IMR-90 (cell line): Measurements from ENCODE around the gene TUBGCP2. TPM values are rescaled to one million over a fixed set of nuclear protein-coding genes. Genes with fewer than 3 reads are reported as not detected.
A peak's percentile ranks its signal among the peaks of the same experiment; 100 is the strongest.

Source experiments
- ATAC-seq: fragments of 200-7000 bp; cut with Tn5 transposase; 2 replicates; pipeline ENCODE4 v1.9.1; 2020; ENCODE audit warnings: low read depth, mild to moderate bottlenecking, moderate library complexity
- BruUV-seq: library from RNA; stranded (reverse); fragments of 400-500 nt; replicated peaks from 2 replicates; lab custom pipeline; 2021; lab: Mats Ljungman, UMichigan
- CTCF ChIA-PET: fragments of 300-600 bp; formaldehyde crosslinking; extraction: SDS; loops from one replicate; lab custom pipeline; 2021; ENCODE audit warnings: antibody characterized with exemption; lab: Yijun Ruan, JAX
- POLR2A ChIA-PET: fragments of 300-600 bp; sonication (Branson Sonifier 250); formaldehyde crosslinking; loops from one replicate; lab custom pipeline; 2022; ENCODE audit warnings: antibody characterized with exemption; ENCODE audit not compliant: unreplicated experiment; lab: Charles Lee
- DNase-seq: peaks from one replicate; pipeline ENCODE4 v3.0.0; 2013
- H2AFZ ChIP-seq: replicated peaks from 2 replicates; pipeline ENCODE3; 2013; ENCODE audit warnings: low read length, mild to moderate bottlenecking; ENCODE audit not compliant: poor library complexity
- H2AK5ac ChIP-seq: 2 replicates; pipeline ENCODE4 v1.6.1; 2013; ENCODE audit warnings: low read depth, low read length, inconsistent platforms
- H2AK9ac ChIP-seq: replicated peaks from 2 replicates; pipeline ENCODE3; 2013; ENCODE audit warnings: mild to moderate bottlenecking, low read depth, low read length, moderate library complexity; ENCODE audit not compliant: poor library complexity
- H2BK120ac ChIP-seq: 2 replicates; pipeline ENCODE4 v1.6.1; 2013; ENCODE audit warnings: low read depth, low read length, inconsistent platforms
- H2BK15ac ChIP-seq: 3 replicates; pipeline ENCODE4 v1.6.1; 2013; ENCODE audit warnings: low read depth, low read length, inconsistent platforms
- H2BK20ac ChIP-seq: 2 replicates; pipeline ENCODE4 v1.6.1; 2013; ENCODE audit warnings: low read depth, mild to moderate bottlenecking, inconsistent platforms, low read length, moderate library complexity
- H2BK5ac ChIP-seq: 2 replicates; pipeline ENCODE4 v1.6.1; 2013; ENCODE audit warnings: mild to moderate bottlenecking, low read depth, low read length, inconsistent platforms; ENCODE audit not compliant: poor library complexity, severe bottlenecking
- H3K14ac ChIP-seq: replicated peaks from 2 replicates; pipeline ENCODE4 v1.6.1; 2013; ENCODE audit warnings: low read depth, low read length, inconsistent platforms
- H3K18ac ChIP-seq: 2 replicates; pipeline ENCODE4 v1.6.1; 2013; ENCODE audit warnings: low read depth, low read length, control low read depth
- H3K23ac ChIP-seq: 2 replicates; pipeline ENCODE4 v1.6.1; 2013; ENCODE audit warnings: low read depth, low read length, inconsistent platforms
- H3K27ac ChIP-seq: 2 replicates; pipeline ENCODE4 v1.5.1; 2013; ENCODE audit warnings: mild to moderate bottlenecking, control low read depth, low read length; ENCODE audit not compliant: insufficient read depth
- H3K27me3 ChIP-seq: 2 replicates; pipeline ENCODE4 v1.6.1; 2013; ENCODE audit warnings: low read length; ENCODE audit not compliant: control insufficient read depth, insufficient read depth
- H3K36me3 ChIP-seq: 2 replicates; pipeline ENCODE4 v1.6.1; 2013; ENCODE audit warnings: low read length, mixed read lengths; ENCODE audit not compliant: control insufficient read depth, insufficient read depth
- H3K4ac ChIP-seq: 2 replicates; pipeline ENCODE4 v1.6.1; 2013; ENCODE audit warnings: low read depth, low read length, inconsistent platforms
- H3K4me1 ChIP-seq: 2 replicates; pipeline ENCODE4 v1.6.1; 2013; ENCODE audit warnings: low read length, mixed read lengths; ENCODE audit not compliant: control insufficient read depth, insufficient read depth
- H3K4me2 ChIP-seq: 2 replicates; pipeline ENCODE4 v1.6.1; 2013; ENCODE audit warnings: low read depth, mild to moderate bottlenecking, control low read depth, low read length, moderate library complexity
- H3K4me3 ChIP-seq: 2 replicates; pipeline ENCODE4 v1.5.1; 2013; ENCODE audit warnings: low read depth, mild to moderate bottlenecking, control low read depth, low read length, moderate library complexity; ENCODE audit not compliant: insufficient read depth
- H3K56ac ChIP-seq: 2 replicates; pipeline ENCODE4 v1.6.1; 2013; ENCODE audit warnings: low read length, inconsistent platforms; ENCODE audit not compliant: insufficient read depth; ENCODE audit errors: extremely low read depth
- H3K79me1 ChIP-seq, 2 experiments: 2 replicates each; pipeline ENCODE4 v1.6.1; 2013; ENCODE audit warnings: low read length in 2 of 2, inconsistent platforms in 1 of 2, low read depth in 1 of 2
- H3K9ac ChIP-seq: 2 replicates; pipeline ENCODE4 v1.6.1; 2013; ENCODE audit warnings: low read depth, low read length, control low read depth
- H3K9me1 ChIP-seq: 2 replicates; pipeline ENCODE4 v1.6.1; 2013; ENCODE audit warnings: low read length, inconsistent platforms; ENCODE audit not compliant: insufficient read depth
- H3K9me3 ChIP-seq: 2 replicates; pipeline ENCODE4 v1.6.1; 2013; ENCODE audit warnings: low read length; ENCODE audit not compliant: control insufficient read depth, insufficient read depth
- H4K20me1 ChIP-seq: 2 replicates; pipeline ENCODE4 v1.6.1; 2013; ENCODE audit warnings: low read length, inconsistent platforms; ENCODE audit not compliant: insufficient read depth
- H4K5ac ChIP-seq: 2 replicates; pipeline ENCODE4 v1.6.1; 2013; ENCODE audit warnings: mild to moderate bottlenecking, low read depth, low read length, control low read depth
- H4K8ac ChIP-seq, 2 experiments: 2 replicates each; pipeline ENCODE4 v1.6.1; 2013; ENCODE audit warnings: low read depth in 2 of 2, low read length in 2 of 2, control low read depth in 1 of 2, inconsistent platforms in 1 of 2
- H4K91ac ChIP-seq: 2 replicates; pipeline ENCODE4 v1.6.1; 2013; ENCODE audit warnings: low read depth, low read length, inconsistent platforms; ENCODE audit not compliant: insufficient read depth
- BHLHE40 ChIP-seq: fragments of 150-350 bp; IDR thresholded peaks from 2 replicates; pipeline ENCODE4 v1.6.1; 2016; ENCODE audit warnings: mild to moderate bottlenecking, low read depth, low read length
- CEBPB ChIP-seq: IDR thresholded peaks from 2 replicates; pipeline ENCODE4 v1.6.1; 2012; ENCODE audit warnings: low read depth, low read length, improper control_type of control experiment
- CHD1 ChIP-seq: IDR thresholded peaks from 2 replicates; pipeline ENCODE4 v1.6.1; 2012; ENCODE audit warnings: low read depth, low read length, improper control_type of control experiment
- MAFK ChIP-seq: IDR thresholded peaks from 2 replicates; pipeline ENCODE4 v1.6.1; 2012; ENCODE audit warnings: low read depth, low read length, improper control_type of control experiment
- MXI1 ChIP-seq: IDR thresholded peaks from 2 replicates; pipeline ENCODE4 v1.6.1; 2012; ENCODE audit warnings: low read depth, mild to moderate bottlenecking, low read length, moderate library complexity, borderline replicate concordance
- NFE2L2 ChIP-seq: fragments of 150-350 bp; IDR thresholded peaks from 2 replicates; pipeline ENCODE4 v1.6.1; 2016; ENCODE audit warnings: low read depth, mild to moderate bottlenecking, low read length
- POLR2A ChIP-seq: IDR thresholded peaks from 2 replicates; pipeline ENCODE4 v1.6.1; 2012; ENCODE audit warnings: mild to moderate bottlenecking, low read depth, low read length
- RAD21 ChIP-seq: IDR thresholded peaks from 2 replicates; pipeline ENCODE4 v1.6.1; 2012; ENCODE audit warnings: low read length, improper control_type of control experiment
- RCOR1 ChIP-seq: IDR thresholded peaks from 2 replicates; pipeline ENCODE4 v1.6.1; 2012; ENCODE audit warnings: mild to moderate bottlenecking, low read length, improper control_type of control experiment; ENCODE audit not compliant: insufficient replicate concordance
- RFX5 ChIP-seq: IDR thresholded peaks from 2 replicates; pipeline ENCODE4 v1.8.0; 2012; ENCODE audit warnings: low read depth, mild to moderate bottlenecking, low read length, moderate library complexity
- SMC3 ChIP-seq: fragments of 150-350 bp; IDR thresholded peaks from 2 replicates; pipeline ENCODE4 v1.6.1; 2016; ENCODE audit warnings: low read depth, mild to moderate bottlenecking, antibody characterized with exemption, low read length, moderate library complexity
- USF2 ChIP-seq: fragments of 150-350 bp; IDR thresholded peaks from 2 replicates; pipeline ENCODE4 v1.6.1; 2017; ENCODE audit warnings: mild to moderate bottlenecking, antibody characterized with exemption, low read length, low read depth
- WGBS, 2 experiments: methylation state at CpG; one replicate each; pipeline versions ENCODE4 v1.1.5 to v1.1.7; 2013; ENCODE audit warnings: missing lambda C conversion rate in 2 of 2; ENCODE audit not compliant: insufficient read length in 1 of 2; ENCODE audit errors: extremely low coverage in 2 of 2; 5-methylcytosine and 5-hydroxymethylcytosine counted together
- dilution Hi-C: fragments of 300-500 bp; cut with HindIII; formaldehyde crosslinking; loops from one replicate; pipeline ENCODE4 v1.14.3; 2018; ENCODE audit warnings: low sequenced_read_pairs; ENCODE audit not compliant: unreplicated experiment
- in situ Hi-C: fragments of 300-500 bp; cut with MboI; formaldehyde crosslinking; loops from 3 replicates; pipeline ENCODE4 v1.14.3; 2019; ENCODE audit warnings: low sequenced_read_pairs, inconsistent platforms, mixed read lengths
- intact Hi-C: fragments of 100-400 bp; cut with micrococcal nuclease; formaldehyde crosslinking; loops from 2 replicates; pipeline ENCODE4 v1.10.0; 2022
- polyA plus RNA-seq, 3 experiments: library from polyadenylated mRNA; depleted of rRNA; stranded (reverse); fragments of >200 nt; gene quantifications; 2 replicates each; pipeline ENCODE4 v1.2.3, GENCODE V29; 2012; ENCODE audit warnings: low replicate concordance in 1 of 3
- total RNA-seq: library from RNA; depleted of rRNA; stranded (reverse); fragments of >200 nt; gene quantifications from 2 replicates; pipeline ENCODE4 v1.2.3, GENCODE V29; 2012
- TF ChIP-seq, protein P1 (sequence below): conservative IDR thresholded peaks from 2 replicates; pipeline ENCODE4 v1.5.1; 2012; ENCODE audit warnings: mild to moderate bottlenecking, low read depth, low read length, improper control_type of control experiment

TUBGCP2 gene
- total and polyA plus RNA-seq, 2 of the 4 experiments (the other 2 are of a cell fraction) = 48.1 to 72.6 TPM

DNA sequence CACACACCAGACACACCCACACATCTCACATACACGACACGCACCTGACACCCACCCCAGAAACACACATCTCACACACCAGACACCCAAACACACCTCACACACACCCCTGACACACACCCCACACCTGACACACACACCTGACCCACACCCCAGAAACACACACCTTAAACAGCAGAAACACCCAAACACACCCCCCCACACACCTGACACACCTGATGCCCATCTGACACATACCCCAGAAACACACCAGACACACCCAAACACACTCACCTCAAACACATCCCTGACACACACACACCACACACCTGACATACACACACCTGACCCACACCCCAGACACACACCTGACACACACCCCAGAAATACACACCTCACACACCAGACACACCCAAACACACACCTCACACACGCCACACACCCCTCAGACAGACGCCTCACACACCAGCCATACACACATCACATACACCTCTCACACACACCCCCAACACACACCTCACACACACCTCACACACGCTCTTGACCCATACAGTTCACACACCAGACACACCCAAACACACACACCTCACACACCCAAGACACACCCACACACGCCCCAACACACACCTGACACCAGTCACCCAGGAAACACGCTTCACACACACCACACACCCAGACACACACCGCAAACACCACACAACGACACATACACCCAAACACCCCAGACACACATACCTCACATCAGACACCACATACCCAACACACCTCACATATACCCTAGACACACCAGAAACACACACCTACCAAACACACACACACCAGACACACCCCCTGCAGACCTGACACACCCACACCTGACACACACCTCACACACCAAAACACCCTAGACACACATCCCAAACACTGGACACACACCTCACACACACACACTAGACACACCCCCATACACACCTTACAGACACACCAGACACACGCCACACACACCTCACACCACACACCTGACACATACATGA is 29.7 kb upstream of the TUBGCP2 start (continued):
- TF ChIP-seq CEBPB (no peak), CHD1 (no peak)

DNA sequence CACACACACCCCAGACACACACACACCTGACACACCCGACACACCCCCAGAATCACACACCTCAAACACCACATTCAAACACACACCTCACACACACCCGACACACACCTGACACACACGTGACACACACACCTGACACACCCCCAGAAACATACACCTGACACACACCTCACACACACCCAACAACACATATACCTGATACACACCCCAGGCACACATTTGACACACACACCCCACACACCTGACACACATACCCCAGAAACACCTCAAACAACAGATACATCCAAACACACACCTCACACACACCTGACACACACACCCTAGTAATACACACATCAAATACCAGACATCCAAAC is 28.7 kb upstream of the TUBGCP2 start:
- Histone ChIP-seq H3K23ac (no peak overlapping the region), H3K9me1 (no peaks in the 10 kb centered on the region), H2BK120ac (no peak overlapping the region), H3K79me1 (no peaks in the 10 kb centered on the region), H4K8ac (no peak overlapping the region), H3K9ac (no peak overlapping the region), H4K5ac (no peak overlapping the region), H3K36me3 (no peaks in the 10 kb centered on the region), H2BK20ac (no peak overlapping the region), H2BK5ac (peak overlapping the region; percentile 67), H4K20me1 (no peaks in the 10 kb centered on the region), H3K56ac (no peak overlapping the region), H3K4me2 (no peak overlapping the region), H2BK15ac (no peak overlapping the region), H3K4me1 (peaks cover 3% of the 10 kb centered on the region; the same call in 1 of the 2 replicates), H2AK5ac (no peak overlapping the region), H3K27ac (no peak overlapping the region), H3K9me3 (no peaks in the 10 kb centered on the region; the same call in 1 of the 2 replicates), H3K14ac (no peak overlapping the region), H4K91ac (no peak overlapping the region), H3K27me3 (peaks cover 46% of the 10 kb centered on the region), H2AK9ac (no peak overlapping the region), H2AFZ (no peak overlapping the region), H3K18ac (no peak overlapping the region), H3K4ac (no peak overlapping the region), H3K4me3 (no peak overlapping the region)
- WGBS, 2 experiments = 86% methylated on average over 3 of the region's 3 CpGs; no CpG with 5 or more reads in 1 of the 2 experiments
- intact Hi-C loops = no loop called here
- TF ChIP-seq SMC3 (no peak), BHLHE40 (no peak), RCOR1 (no peak), POLR2A (no peak), MXI1 (no peak), RAD21 (no peak), NFE2L2 (no peak), CEBPB (no peak), USF2 (no peak), RFX5 (no peak), MAFK (no peak)
- TF ChIP-seq, protein P1, sequence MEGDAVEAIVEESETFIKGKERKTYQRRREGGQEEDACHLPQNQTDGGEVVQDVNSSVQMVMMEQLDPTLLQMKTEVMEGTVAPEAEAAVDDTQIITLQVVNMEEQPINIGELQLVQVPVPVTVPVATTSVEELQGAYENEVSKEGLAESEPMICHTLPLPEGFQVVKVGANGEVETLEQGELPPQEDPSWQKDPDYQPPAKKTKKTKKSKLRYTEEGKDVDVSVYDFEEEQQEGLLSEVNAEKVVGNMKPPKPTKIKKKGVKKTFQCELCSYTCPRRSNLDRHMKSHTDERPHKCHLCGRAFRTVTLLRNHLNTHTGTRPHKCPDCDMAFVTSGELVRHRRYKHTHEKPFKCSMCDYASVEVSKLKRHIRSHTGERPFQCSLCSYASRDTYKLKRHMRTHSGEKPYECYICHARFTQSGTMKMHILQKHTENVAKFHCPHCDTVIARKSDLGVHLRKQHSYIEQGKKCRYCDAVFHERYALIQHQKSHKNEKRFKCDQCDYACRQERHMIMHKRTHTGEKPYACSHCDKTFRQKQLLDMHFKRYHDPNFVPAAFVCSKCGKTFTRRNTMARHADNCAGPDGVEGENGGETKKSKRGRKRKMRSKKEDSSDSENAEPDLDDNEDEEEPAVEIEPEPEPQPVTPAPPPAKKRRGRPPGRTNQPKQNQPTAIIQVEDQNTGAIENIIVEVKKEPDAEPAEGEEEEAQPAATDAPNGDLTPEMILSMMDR = no peak
- dilution Hi-C loops = no loop called here
- ChIA-PET CTCF (no interaction called here), POLR2A (no interaction called here)
- BruUV-seq = no TSS peak
- DNase-seq = no peak
- ATAC-seq = no peak
- in situ Hi-C loops = no loop called here
